BLaER1 (cell line): ENCODE measurements around the gene ACSL3.

ENCODE experiments used
- H3K27ac ChIP-seq: shearing (Covaris generic); formaldehyde crosslinking; 2 replicates; pipeline ENCODE4 v1.8.1; 2022
- H3K27me3 ChIP-seq: shearing (Covaris generic); formaldehyde crosslinking; 2 replicates; pipeline ENCODE4 v1.8.1; 2022
- H3K36me3 ChIP-seq: shearing (Covaris generic); formaldehyde crosslinking; 2 replicates; pipeline ENCODE4 v1.8.1; 2022
- H3K4me1 ChIP-seq: shearing (Covaris generic); formaldehyde crosslinking; 2 replicates; pipeline ENCODE4 v1.8.1; 2022
- H3K4me2 ChIP-seq: shearing (Covaris generic); formaldehyde crosslinking; 2 replicates; pipeline ENCODE4 v1.8.1; 2022
- H3K4me3 ChIP-seq: shearing (Covaris generic); formaldehyde crosslinking; 2 replicates; pipeline ENCODE4 v1.8.1; 2022
- H3K9ac ChIP-seq: shearing (Covaris generic); formaldehyde crosslinking; 2 replicates; pipeline ENCODE4 v1.8.1; 2022
- H3K9me3 ChIP-seq: shearing (Covaris generic); formaldehyde crosslinking; 2 replicates; pipeline ENCODE4 v1.8.1; 2022
- H4K20me1 ChIP-seq: shearing (Covaris generic); formaldehyde crosslinking; 2 replicates; pipeline ENCODE4 v1.8.1; 2022
- Cebpa-rat ChIP-seq: shearing (Covaris generic); IDR thresholded peaks from 2 replicates; pipeline ENCODE4 v1.8.1; 2022

The ACSL3 gene

DNA sequence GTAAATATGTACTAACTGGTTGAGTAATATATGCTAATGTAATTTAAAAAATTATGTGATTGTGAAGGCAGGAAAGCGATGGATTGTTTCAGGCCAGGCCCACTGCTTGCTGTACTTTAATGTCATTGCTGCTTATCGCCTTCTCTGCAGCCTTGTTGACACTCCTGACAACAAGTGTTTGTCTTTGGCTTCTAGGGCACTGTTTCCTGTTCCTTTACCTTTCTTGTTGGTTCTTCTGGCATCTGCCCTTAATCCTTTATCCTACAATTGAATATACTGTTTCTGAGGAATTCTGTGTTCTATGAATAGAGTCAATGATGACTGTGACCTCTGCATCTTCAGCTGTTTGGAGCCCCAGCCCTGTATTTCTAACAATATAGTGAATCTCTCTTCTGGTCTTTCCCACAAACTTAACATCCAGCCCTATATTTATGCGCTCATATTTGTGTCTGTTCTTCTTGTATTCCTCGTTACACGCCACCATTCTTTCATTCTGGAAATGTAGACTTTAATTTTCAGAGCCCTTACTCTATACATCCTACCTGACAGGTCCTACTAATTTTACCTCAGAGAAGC is 17.6 kb downstream of the ACSL3 start:
- peaks cover 16% of the 10 kb centered on the region; the same call in 1 of the 2 replicates for H3K36me3 ChIP-seq
- H3K9ac ChIP-seq: no peak overlapping the region
- no peak for TF ChIP-seq Cebpa-rat
- H4K20me1 ChIP-seq: peaks cover 100% of the 10 kb centered on the region
- H3K9me3 ChIP-seq: peaks cover 24% of the 10 kb centered on the region
- no peaks in the 10 kb centered on the region for H3K4me1 ChIP-seq
- H3K4me2 ChIP-seq: no peak overlapping the region
- H3K27ac ChIP-seq: no peak overlapping the region
- no peak overlapping the region for H3K4me3 ChIP-seq
- no peaks in the 10 kb centered on the region for H3K27me3 ChIP-seq

GRCh38 chr2:222878877-222879603 is 18.2 kb downstream of the ACSL3 start:
- H4K20me1 ChIP-seq: peaks cover 100% of the 10 kb centered on the region
- no peak for TF ChIP-seq Cebpa-rat

GRCh38 chr2:222879604-222879933 is 18.7 kb downstream of the ACSL3 start:
- no peak overlapping the region for H3K4me3 ChIP-seq
- no peak overlapping the region for H3K27ac ChIP-seq
- H3K4me2 ChIP-seq: no peak overlapping the region
- TF ChIP-seq Cebpa-rat: no peak
- peaks cover 24% of the 10 kb centered on the region for H3K9me3 ChIP-seq
- H3K9ac ChIP-seq: no peak overlapping the region
- peaks cover 16% of the 10 kb centered on the region; the same call in 1 of the 2 replicates for H3K36me3 ChIP-seq
- H3K27me3 ChIP-seq: no peaks in the 10 kb centered on the region
- peaks cover 100% of the 10 kb centered on the region for H4K20me1 ChIP-seq
- no peaks in the 10 kb centered on the region for H3K4me1 ChIP-seq

More at GRCh38 chr2:222878877-222879603, 18.2 kb downstream of the ACSL3 start:
- Histone ChIP-seq H3K9me3 (peaks cover 24% of the 10 kb centered on the region), H3K27me3 (no peaks in the 10 kb centered on the region), H3K36me3 (peaks cover 16% of the 10 kb centered on the region; the same call in 1 of the 2 replicates), H3K27ac (no peak overlapping the region), H3K4me3 (no peak overlapping the region), H3K4me1 (no peaks in the 10 kb centered on the region), H3K9ac (no peak overlapping the region), H3K4me2 (no peak overlapping the region)

- Histone ChIP-seq H3K9me3 (peaks cover 27% of the 10 kb centered on the region), H3K4me3 (no peak overlapping the region), H3K27me3 (no peaks in the 10 kb centered on the region), H3K36me3 (peaks cover 32% of the 10 kb centered on the region; the same call in 1 of the 2 replicates), H3K4me2 (no peak overlapping the region), H3K4me1 (no peaks in the 10 kb centered on the region), H3K9ac (no peak overlapping the region), H4K20me1 (peaks cover 100% of the 10 kb centered on the region), H3K27ac (no peak overlapping the region)
- TF ChIP-seq Cebpa-rat: no peak
These were observed 21.7 kb downstream of the ACSL3 start for GRCh38 chr2:222882484-222882928.

DNA sequence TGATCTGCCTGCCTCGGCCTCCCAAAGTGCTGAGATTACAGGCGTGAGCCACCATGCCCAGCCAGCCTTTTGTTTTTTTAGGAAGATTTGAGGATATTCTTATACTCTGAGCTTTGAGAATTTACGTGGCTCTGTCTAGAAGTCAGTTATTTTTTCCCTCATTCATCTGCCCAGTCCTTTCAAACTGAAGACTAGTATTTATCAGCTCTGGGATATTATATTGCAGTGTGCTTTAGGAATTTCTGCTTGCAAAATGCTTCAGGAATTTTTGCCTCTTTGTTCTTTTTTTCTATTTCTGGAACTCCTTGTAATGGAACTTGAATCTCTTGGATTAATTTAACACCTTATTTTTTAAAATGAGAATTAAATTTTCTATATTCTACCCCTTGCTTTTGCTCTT is 22.6 kb downstream of the ACSL3 start:
- Histone ChIP-seq H4K20me1 (peaks cover 100% of the 10 kb centered on the region), H3K9ac (no peak overlapping the region), H3K27ac (no peak overlapping the region), H3K27me3 (no peaks in the 10 kb centered on the region), H3K4me2 (no peak overlapping the region), H3K9me3 (peaks cover 27% of the 10 kb centered on the region), H3K4me1 (no peaks in the 10 kb centered on the region), H3K36me3 (peaks cover 38% of the 10 kb centered on the region; the same call in 1 of the 2 replicates), H3K4me3 (no peak overlapping the region)
- TF ChIP-seq Cebpa-rat: no peak

DNA sequence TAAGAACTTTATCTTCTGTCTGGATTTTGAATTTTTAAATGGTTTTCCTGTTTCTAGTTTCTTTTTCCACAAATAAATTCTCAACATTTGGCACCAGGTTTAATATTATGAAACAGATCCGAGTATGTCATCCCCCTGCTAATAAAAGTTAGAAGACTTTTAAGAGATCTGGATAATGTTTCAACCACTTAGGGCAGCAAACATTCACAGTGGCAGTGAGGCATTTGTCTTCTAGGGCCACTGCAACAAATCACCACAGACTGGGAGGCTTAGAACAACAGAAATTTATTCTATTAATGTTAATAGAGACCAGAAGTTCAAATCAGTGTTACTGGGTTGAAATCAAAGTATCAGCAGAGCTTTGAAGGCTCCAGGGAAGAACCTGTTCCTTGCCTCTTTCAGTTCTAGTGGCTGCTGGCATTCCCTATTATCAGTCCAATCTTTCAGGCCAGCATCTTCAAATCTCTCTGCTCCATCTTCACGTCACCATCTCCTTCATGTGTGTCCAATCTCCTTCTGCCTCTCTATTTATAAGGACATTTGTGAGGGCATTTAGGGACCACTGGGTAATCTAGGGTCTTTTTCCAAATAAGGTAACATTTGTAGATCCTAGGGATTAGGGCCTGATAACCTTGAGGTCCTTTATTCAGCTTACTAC is 23.4 kb downstream of the ACSL3 start:
- Histone ChIP-seq H3K36me3 (peaks cover 45% of the 10 kb centered on the region), H3K9ac (no peak overlapping the region)

GRCh38 chr2:222884805-222885424 is 24.1 kb downstream of the ACSL3 start:
- no peak overlapping the region for H3K27ac ChIP-seq
- peaks cover 100% of the 10 kb centered on the region for H4K20me1 ChIP-seq

More for the DNA sequence above, 23.4 kb downstream of the ACSL3 start:
- H3K9me3 ChIP-seq: peaks cover 21% of the 10 kb centered on the region
- no peak overlapping the region for H3K27ac ChIP-seq
- H3K4me1 ChIP-seq: no peaks in the 10 kb centered on the region
- H3K4me2 ChIP-seq: no peak overlapping the region
- H3K27me3 ChIP-seq: no peaks in the 10 kb centered on the region
- TF ChIP-seq Cebpa-rat: no peak
- H3K4me3 ChIP-seq: no peak overlapping the region
- H4K20me1 ChIP-seq: peaks cover 100% of the 10 kb centered on the region

DNA sequence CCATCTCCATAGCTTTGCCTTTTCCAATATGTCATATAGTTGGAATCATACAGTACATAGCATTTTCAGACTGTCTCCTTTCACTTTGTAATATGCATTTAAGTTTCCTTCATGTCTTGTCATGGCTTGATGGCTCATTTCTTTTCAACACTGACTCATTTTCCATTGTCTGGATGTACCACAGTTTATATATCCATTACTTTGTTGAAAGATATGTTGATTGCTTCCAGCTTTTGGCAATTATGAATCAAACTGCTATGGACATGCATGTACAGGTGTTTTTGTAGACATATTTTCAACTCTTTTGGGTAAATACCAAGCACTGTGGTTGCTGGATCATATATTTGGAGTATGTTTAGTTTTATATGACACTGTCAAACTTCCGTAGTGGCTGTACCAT is 26.3 kb downstream of the ACSL3 start:
- Histone ChIP-seq H4K20me1 (peaks cover 94% of the 10 kb centered on the region), H3K27me3 (no peaks in the 10 kb centered on the region), H3K4me2 (no peak overlapping the region), H3K4me3 (no peak overlapping the region), H3K36me3 (peaks cover 45% of the 10 kb centered on the region), H3K27ac (no peak overlapping the region), H3K9me3 (peaks cover 13% of the 10 kb centered on the region), H3K9ac (no peak overlapping the region), H3K4me1 (no peaks in the 10 kb centered on the region)
- no peak for TF ChIP-seq Cebpa-rat

More at GRCh38 chr2:222884805-222885424, 24.1 kb downstream of the ACSL3 start:
- no peak overlapping the region for H3K9ac ChIP-seq
- no peak overlapping the region for H3K4me3 ChIP-seq
- H3K27me3 ChIP-seq: no peaks in the 10 kb centered on the region
- H3K4me1 ChIP-seq: no peaks in the 10 kb centered on the region
- peaks cover 45% of the 10 kb centered on the region for H3K36me3 ChIP-seq
- no peak for TF ChIP-seq Cebpa-rat
- peaks cover 17% of the 10 kb centered on the region for H3K9me3 ChIP-seq
- H3K4me2 ChIP-seq: no peak overlapping the region

GRCh38 chr2:222888716-222889115 is 27.9 kb downstream of the ACSL3 start:
- H3K4me2 ChIP-seq: no peak overlapping the region

More at GRCh38 chr2:222888716-222889115, 27.9 kb downstream of the ACSL3 start:
- no peak for TF ChIP-seq Cebpa-rat
- Histone ChIP-seq H3K4me3 (no peak overlapping the region), H3K9ac (no peak overlapping the region), H3K36me3 (peaks cover 47% of the 10 kb centered on the region), H3K9me3 (peaks cover 8% of the 10 kb centered on the region; the same call in 1 of the 2 replicates), H3K27ac (no peak overlapping the region), H3K4me1 (no peaks in the 10 kb centered on the region), H4K20me1 (peaks cover 94% of the 10 kb centered on the region), H3K27me3 (no peaks in the 10 kb centered on the region)
